GM12892 (cell line): ENCODE measurements around the gene DEPDC4.
"Not testable (repeated sequence)": the region's sequence is repeated elsewhere in the genome, so short reads cannot be mapped to it uniquely, and the experiment has no call there.

Source experiments
- POLR2A ChIP-seq: IDR thresholded peaks from 2 replicates; pipeline ENCODE4 v1.6.1; 2011; ENCODE audit warnings: low read depth, low read length, control low read depth
- TAF1 ChIP-seq: IDR thresholded peaks from 2 replicates; pipeline ENCODE4 v1.6.1; 2011; ENCODE audit warnings: low read depth, mild to moderate bottlenecking, control low read depth, low read length, borderline replicate concordance

- not testable (repeated sequence) for TF ChIP-seq POLR2A, TAF1
Measured at GRCh38 chr12:100265107-100265506, 1.8 kb downstream of the DEPDC4 start.
